ENCODE data around the gene ADD2.
"Not testable (repeated sequence)": the region's sequence is repeated elsewhere in the genome, so short reads cannot be mapped to it uniquely, and the experiment has no call there.

Gene ADD2

DNA sequence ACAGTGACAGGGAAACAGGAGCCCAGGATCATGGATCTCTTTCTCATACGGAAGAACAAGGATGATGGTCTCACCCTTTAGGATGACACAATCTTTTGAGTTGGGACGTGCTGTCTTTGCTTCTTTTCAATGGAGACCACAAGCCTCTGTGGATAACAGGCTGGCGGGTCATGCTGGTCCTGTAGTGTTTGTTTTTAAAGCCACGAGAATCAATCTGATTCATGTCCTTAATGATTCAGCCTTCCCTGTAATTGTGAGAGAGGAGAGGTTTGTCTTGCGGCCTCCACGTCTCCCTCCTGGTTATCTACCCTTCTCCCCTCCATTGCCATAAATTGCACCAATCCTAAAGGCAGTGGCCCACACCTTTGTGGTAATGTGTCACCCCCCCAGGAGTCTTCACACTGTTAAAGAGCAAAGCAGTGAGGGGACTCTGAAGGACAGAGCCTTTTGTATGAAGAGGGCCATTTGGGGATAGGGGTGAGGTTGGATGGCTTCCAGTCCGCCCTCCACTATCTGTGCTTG lies 126.7 kb downstream of the ADD2 start:
- H3K4me1 Mint-ChIP-seq (ENCODE audit: low read depth), result peaks cover 20% of the 10 kb centered on the region
- peaks cover 4% of the 10 kb centered on the region for H3K9me3 Mint-ChIP-seq
- H3K27ac Mint-ChIP-seq, result no peak overlapping the region
- no peak overlapping the region for H3K4me3 Mint-ChIP-seq
- H3K27me3 Mint-ChIP-seq (ENCODE audit: low read depth), result peaks cover 11% of the 10 kb centered on the region
- no peaks in the 10 kb centered on the region for H3K36me3 Mint-ChIP-seq (ENCODE audit: low read depth)
- DNase-seq (ENCODE audit: low spot score), result no peak

DNA sequence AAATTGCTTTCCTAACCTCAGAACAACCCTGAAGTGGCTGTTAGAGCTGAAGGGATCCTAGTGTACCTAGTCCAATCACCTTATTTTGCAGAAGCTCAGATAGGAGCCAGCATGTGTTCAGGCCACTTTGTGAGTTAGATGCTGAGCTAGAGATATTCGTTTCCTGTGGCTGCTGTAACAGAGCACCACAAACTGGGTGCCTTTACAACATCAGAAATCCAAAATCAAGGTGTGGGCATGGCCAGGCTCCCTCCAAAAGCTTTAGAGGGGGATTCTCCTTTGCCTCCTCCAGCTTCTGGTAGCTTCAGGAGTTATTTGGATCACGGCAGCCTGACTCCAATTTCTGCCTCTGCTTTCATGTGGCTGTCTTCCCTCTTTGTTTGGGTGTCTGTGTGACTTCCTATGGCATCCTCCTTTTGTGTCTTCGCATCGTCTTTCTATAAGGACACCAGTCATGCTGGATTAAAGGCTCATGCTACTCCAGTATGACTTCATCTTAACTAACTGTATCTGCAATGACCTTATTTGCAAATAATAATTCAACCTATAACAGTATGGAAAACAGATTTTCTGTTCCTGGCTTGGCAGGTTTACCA lies 128.1 kb downstream of the ADD2 start:
- H3K36me3 Mint-ChIP-seq (ENCODE audit: low read depth), result no peaks in the 10 kb centered on the region
- peaks cover 4% of the 10 kb centered on the region for H3K9me3 Mint-ChIP-seq
- H3K27me3 Mint-ChIP-seq (ENCODE audit: low read depth), result peaks cover 15% of the 10 kb centered on the region
- no peak overlapping the region for H3K4me3 Mint-ChIP-seq
- DNase-seq (ENCODE audit: low spot score), result no peak
- peaks cover 17% of the 10 kb centered on the region for H3K4me1 Mint-ChIP-seq (ENCODE audit: low read depth)
- H3K27ac Mint-ChIP-seq, result no peak overlapping the region

GRCh38 chr2:70638561-70638960 lies 129.4 kb downstream of the ADD2 start:
- no peaks in the 10 kb centered on the region for H3K36me3 Mint-ChIP-seq (ENCODE audit: low read depth)
- DNase-seq (ENCODE audit: low spot score), result no peak
- peak overlapping the region; percentile 32 for H3K27ac Mint-ChIP-seq
- H3K4me3 Mint-ChIP-seq, result peak overlapping the region; percentile 23
- H3K9me3 Mint-ChIP-seq, result peaks cover 4% of the 10 kb centered on the region
- peaks cover 17% of the 10 kb centered on the region for H3K4me1 Mint-ChIP-seq (ENCODE audit: low read depth)
- peaks cover 15% of the 10 kb centered on the region for H3K27me3 Mint-ChIP-seq (ENCODE audit: low read depth)

- peaks cover 3% of the 10 kb centered on the region for H3K9me3 Mint-ChIP-seq
- H3K27ac Mint-ChIP-seq, result no peak overlapping the region
- no peaks in the 10 kb centered on the region for H3K36me3 Mint-ChIP-seq (ENCODE audit: low read depth)
- H3K4me1 Mint-ChIP-seq (ENCODE audit: low read depth), result peaks cover 3% of the 10 kb centered on the region
- DNase-seq (ENCODE audit: low spot score), result no peak
- H3K27me3 Mint-ChIP-seq (ENCODE audit: low read depth), result peaks cover 42% of the 10 kb centered on the region
- H3K4me3 Mint-ChIP-seq, result no peak overlapping the region
Measured at GRCh38 chr2:70633508-70633907, 134.5 kb downstream of the ADD2 start.

DNA sequence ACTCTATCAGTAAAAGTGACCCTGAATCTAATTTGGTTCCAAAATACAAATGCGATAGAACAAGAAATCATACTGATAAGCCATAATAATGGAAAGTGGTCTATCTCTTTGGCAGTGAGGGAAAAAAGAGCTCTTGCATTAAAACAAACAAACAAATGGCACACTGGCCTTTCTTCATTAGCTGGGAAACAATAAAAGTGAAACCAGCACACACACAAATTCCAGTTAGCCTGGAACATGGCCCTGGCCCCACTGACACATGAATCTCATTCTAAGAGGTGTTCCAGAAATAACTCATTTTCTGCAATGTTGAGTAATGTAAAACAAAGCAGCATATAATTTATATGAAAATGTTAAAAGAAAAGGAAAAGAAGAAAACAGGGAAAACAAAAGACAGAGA lies 135.0 kb downstream of the ADD2 start:
- Mint-ChIP-seq H3K27ac (no peak overlapping the region), H3K4me3 (no peak overlapping the region), H3K9me3 (no peaks in the 10 kb centered on the region), H3K4me1 (ENCODE audit: low read depth) (no peaks in the 10 kb centered on the region), H3K36me3 (ENCODE audit: low read depth) (no peaks in the 10 kb centered on the region), H3K27me3 (ENCODE audit: low read depth) (peaks cover 41% of the 10 kb centered on the region)
- DNase-seq (ENCODE audit: low spot score), result no peak

- H3K27ac Mint-ChIP-seq, result no peak overlapping the region
- H3K4me3 Mint-ChIP-seq, result no peak overlapping the region
- peaks cover 44% of the 10 kb centered on the region for H3K27me3 Mint-ChIP-seq (ENCODE audit: low read depth)
- H3K4me1 Mint-ChIP-seq (ENCODE audit: low read depth), result no peaks in the 10 kb centered on the region
- no peaks in the 10 kb centered on the region for H3K36me3 Mint-ChIP-seq (ENCODE audit: low read depth)
- DNase-seq (ENCODE audit: low spot score), result no peak
- no peaks in the 10 kb centered on the region for H3K9me3 Mint-ChIP-seq
Measured at GRCh38 chr2:70632388-70632787, 135.6 kb downstream of the ADD2 start.

DNA sequence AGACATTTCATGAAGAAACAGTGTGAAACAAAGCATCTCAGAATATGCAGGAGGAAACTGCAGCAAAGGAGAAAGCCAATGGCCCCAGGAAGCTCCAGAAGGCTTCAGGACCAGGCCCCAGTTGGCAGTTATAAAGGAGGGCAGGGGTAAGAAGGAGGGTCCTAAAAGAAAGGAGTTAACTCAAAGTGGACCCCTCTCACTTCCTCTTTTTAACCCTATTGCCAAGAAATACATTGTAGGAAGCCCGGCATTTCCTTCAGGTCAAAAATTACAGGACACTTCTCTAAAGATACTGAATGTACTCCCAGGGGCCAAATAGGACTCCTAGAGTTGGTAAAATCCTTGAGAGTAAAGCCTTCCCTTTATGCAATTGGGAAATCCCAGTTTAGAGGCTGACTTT lies 137.2 kb downstream of the ADD2 start:
- H3K36me3 Mint-ChIP-seq (ENCODE audit: low read depth), result no peaks in the 10 kb centered on the region
- no peak overlapping the region for H3K4me3 Mint-ChIP-seq
- peaks cover 44% of the 10 kb centered on the region for H3K27me3 Mint-ChIP-seq (ENCODE audit: low read depth)
- no peak for DNase-seq (ENCODE audit: low spot score)
- no peaks in the 10 kb centered on the region for H3K4me1 Mint-ChIP-seq (ENCODE audit: low read depth)
- no peak overlapping the region for H3K27ac Mint-ChIP-seq
- no peaks in the 10 kb centered on the region for H3K9me3 Mint-ChIP-seq

- H3K27me3 Mint-ChIP-seq (ENCODE audit: low read depth), result peaks cover 34% of the 10 kb centered on the region
- H3K36me3 Mint-ChIP-seq (ENCODE audit: low read depth), result no peaks in the 10 kb centered on the region
- H3K27ac Mint-ChIP-seq, result no peak overlapping the region
- H3K4me3 Mint-ChIP-seq, result no peak overlapping the region
- no peaks in the 10 kb centered on the region for H3K9me3 Mint-ChIP-seq
- no peaks in the 10 kb centered on the region for H3K4me1 Mint-ChIP-seq (ENCODE audit: low read depth)
- no peak for DNase-seq (ENCODE audit: low spot score)
Measured at GRCh38 chr2:70627211-70627898, 140.6 kb downstream of the ADD2 start.

GRCh38 chr2:70626254-70626990 lies 141.6 kb downstream of the ADD2 start:
- peaks cover 32% of the 10 kb centered on the region for H3K27me3 Mint-ChIP-seq (ENCODE audit: low read depth)
- no peak for DNase-seq (ENCODE audit: low spot score)
- H3K9me3 Mint-ChIP-seq, result no peaks in the 10 kb centered on the region
- no peaks in the 10 kb centered on the region for H3K36me3 Mint-ChIP-seq (ENCODE audit: low read depth)
- H3K4me1 Mint-ChIP-seq (ENCODE audit: low read depth), result no peaks in the 10 kb centered on the region
- no peak overlapping the region for H3K27ac Mint-ChIP-seq
- no peak overlapping the region for H3K4me3 Mint-ChIP-seq

DNA sequence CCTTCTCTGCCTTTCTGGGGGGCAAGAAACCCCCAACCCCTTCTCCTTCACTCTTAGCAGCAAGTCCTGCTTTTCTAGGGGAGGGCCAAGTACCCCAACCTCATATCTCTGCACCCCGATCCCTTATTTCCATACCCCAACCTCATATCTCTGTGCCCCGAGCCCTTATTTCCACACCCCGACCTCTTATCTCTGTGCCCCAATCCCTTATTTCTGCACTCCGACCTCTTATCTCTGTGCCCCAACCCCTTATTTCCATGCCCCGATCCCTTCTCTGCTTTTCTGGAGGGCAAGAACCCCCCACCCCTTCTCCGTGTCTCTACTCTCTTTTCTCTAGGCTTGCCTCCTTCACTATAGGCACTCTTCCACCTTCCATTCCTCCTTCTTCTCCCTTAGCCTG lies 146.5 kb downstream of the ADD2 start:
- not testable (repeated sequence) for H3K4me1 Mint-ChIP-seq (ENCODE audit: low read depth); H3K27ac Mint-ChIP-seq; DNase-seq (ENCODE audit: low spot score); H3K9me3 Mint-ChIP-seq; H3K36me3 Mint-ChIP-seq (ENCODE audit: low read depth); H3K4me3 Mint-ChIP-seq
- peaks cover 24% of the 10 kb centered on the region for H3K27me3 Mint-ChIP-seq (ENCODE audit: low read depth)

DNA sequence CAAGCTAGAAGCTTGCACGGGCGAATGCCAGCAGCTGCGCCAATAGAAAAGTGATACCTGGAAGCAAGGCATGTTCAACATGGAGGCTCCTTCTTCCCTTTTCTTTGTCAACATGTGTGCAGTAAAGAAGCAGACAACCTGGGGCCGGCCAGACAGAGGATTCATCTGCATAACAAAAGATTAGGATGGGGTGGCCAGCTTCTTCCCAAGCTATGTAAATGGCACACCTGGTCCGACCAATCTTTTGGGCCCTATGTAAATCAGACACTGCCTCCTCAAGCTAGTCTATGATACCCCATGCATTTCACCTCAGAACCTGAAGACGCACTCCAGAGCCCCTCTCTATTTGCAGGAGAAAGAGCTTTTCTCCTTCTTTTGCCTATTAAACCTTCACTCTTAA lies 148.0 kb downstream of the ADD2 start:
- H3K4me3 Mint-ChIP-seq, result no peak overlapping the region
- H3K4me1 Mint-ChIP-seq (ENCODE audit: low read depth), result no peaks in the 10 kb centered on the region
- no peak overlapping the region for H3K27ac Mint-ChIP-seq
- no peaks in the 10 kb centered on the region for H3K9me3 Mint-ChIP-seq
- H3K36me3 Mint-ChIP-seq (ENCODE audit: low read depth), result no peaks in the 10 kb centered on the region
- peaks cover 19% of the 10 kb centered on the region for H3K27me3 Mint-ChIP-seq (ENCODE audit: low read depth)
- no peak for DNase-seq (ENCODE audit: low spot score)

DNA sequence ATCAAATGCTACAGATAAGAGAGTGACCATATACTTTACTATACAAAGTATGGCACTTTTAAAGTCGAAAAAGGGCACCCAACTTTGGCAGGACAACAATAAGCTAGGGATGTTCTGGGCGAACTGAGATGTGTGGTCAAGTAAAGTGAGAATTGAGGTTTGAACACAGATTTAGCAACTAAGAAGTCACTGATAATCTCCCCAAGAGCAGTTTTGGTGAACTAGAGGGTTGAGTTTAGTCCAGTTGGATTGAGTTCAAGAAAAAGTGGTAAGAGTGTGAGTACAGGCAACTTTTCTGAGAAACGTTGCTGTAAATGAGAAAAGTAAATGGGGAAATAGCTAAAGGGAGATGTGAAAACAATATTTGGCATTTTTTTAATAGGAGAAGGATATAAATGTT lies 148.8 kb downstream of the ADD2 start:
- Mint-ChIP-seq H3K27ac (no peak overlapping the region), H3K9me3 (no peaks in the 10 kb centered on the region), H3K36me3 (ENCODE audit: low read depth) (no peaks in the 10 kb centered on the region), H3K4me1 (ENCODE audit: low read depth) (no peaks in the 10 kb centered on the region), H3K4me3 (no peak overlapping the region), H3K27me3 (ENCODE audit: low read depth) (peaks cover 19% of the 10 kb centered on the region)
- DNase-seq (ENCODE audit: low spot score), result no peak

DNA sequence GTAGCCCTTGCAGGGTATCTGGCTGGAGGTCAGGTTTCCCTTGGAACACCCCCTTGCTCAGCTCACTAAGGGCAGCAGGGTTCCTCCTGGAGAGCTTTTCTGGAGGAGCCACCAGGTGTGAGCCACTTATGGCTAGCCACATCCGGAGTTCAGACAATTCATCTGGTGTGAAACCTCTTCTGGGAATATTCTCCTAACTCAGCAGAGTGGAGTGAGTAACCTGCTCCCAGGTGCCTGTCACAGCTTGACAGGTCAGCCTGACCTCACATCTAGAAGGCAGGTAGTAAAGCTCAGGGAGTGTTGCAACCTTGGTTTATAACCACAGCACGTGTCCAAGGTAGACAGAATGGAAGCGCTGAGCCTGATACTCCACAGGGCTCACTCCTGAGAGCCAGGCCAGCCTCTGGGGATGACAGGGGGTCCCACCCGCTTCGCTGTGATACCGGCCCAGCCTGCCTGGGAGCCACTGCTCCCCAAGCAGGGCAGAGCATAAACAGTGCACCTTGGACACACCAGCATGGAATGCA lies 151.8 kb downstream of the ADD2 start:
- no peak overlapping the region for H3K27ac Mint-ChIP-seq

GRCh38 chr2:70615222-70615621 lies 152.8 kb downstream of the ADD2 start:
- Mint-ChIP-seq H3K36me3 (ENCODE audit: low read depth) (no peaks in the 10 kb centered on the region), H3K4me1 (ENCODE audit: low read depth) (no peaks in the 10 kb centered on the region), H3K27ac (no peak overlapping the region), H3K4me3 (no peak overlapping the region), H3K9me3 (no peaks in the 10 kb centered on the region), H3K27me3 (ENCODE audit: low read depth) (peaks cover 11% of the 10 kb centered on the region)
- DNase-seq (ENCODE audit: low spot score), result no peak

More for the DNA sequence above, 151.8 kb downstream of the ADD2 start:
- Mint-ChIP-seq H3K9me3 (no peaks in the 10 kb centered on the region), H3K27me3 (ENCODE audit: low read depth) (peaks cover 17% of the 10 kb centered on the region), H3K4me1 (ENCODE audit: low read depth) (no peaks in the 10 kb centered on the region), H3K4me3 (no peak overlapping the region), H3K36me3 (ENCODE audit: low read depth) (no peaks in the 10 kb centered on the region)
- no peak for DNase-seq (ENCODE audit: low spot score)

All from T-helper 2 cell treated with Interferon-gamma antibody and Interleukin-4, amounts not matched to agents 5 μg/mL and 100 μg/mL, for 36 hours (primary cell).